SKM-1 treated with dmso at 0.1 percent for 144 hours (cell line): ENCODE results near the gene ABHD15.
"Not testable (repeated sequence)": the region's sequence is repeated elsewhere in the genome, so short reads cannot be mapped to it uniquely, and the experiment has no call there.

Source experiments
- DNase-seq: peaks from one replicate; lab custom pipeline; 2025; ENCODE audit not compliant: unreplicated experiment; lab: John Stamatoyannopoulos, UW

The ABHD15 gene

DNA sequence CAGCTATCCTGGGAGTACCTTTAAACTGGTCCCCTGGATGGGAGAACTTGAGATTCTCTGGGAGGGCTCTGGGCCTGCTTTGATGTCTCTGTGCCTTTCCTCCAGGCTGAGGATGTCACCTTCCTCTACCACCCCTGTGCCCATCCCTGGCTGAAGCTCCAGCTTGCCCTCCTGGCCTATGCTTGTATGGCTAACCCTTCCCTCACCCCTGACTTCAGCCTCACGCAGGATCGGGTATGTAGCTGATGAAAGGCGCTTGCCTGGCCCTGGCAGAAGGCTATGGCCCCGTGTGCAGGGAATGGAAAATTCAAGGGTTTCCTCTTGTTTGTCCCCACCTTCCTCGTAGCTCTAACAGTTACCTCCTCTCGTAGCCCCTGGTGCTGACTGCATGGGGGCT, 4.6 kb upstream of the ABHD15 start:
- DNase-seq, result no peak

DNA sequence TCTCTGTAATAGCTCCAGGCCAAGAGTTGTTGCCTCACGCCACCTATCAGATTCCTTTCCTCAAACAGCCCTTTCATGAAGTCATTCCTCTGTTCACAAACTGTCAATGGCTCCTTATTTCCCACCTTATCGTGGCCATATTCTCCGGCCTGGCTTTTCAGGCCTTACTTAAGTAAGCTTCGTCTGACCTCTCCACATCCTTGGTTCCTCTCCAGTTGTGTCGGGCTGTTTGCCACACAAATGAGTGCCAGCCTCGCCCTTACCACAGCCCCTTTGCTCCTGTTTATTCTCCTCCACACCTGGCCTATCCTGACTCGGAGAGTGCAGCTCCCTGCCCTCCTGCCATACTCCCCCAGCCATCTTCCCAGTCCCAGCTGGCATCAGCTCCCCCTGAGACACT, 3.7 kb upstream of the ABHD15 start:
- no peak for DNase-seq

DNA sequence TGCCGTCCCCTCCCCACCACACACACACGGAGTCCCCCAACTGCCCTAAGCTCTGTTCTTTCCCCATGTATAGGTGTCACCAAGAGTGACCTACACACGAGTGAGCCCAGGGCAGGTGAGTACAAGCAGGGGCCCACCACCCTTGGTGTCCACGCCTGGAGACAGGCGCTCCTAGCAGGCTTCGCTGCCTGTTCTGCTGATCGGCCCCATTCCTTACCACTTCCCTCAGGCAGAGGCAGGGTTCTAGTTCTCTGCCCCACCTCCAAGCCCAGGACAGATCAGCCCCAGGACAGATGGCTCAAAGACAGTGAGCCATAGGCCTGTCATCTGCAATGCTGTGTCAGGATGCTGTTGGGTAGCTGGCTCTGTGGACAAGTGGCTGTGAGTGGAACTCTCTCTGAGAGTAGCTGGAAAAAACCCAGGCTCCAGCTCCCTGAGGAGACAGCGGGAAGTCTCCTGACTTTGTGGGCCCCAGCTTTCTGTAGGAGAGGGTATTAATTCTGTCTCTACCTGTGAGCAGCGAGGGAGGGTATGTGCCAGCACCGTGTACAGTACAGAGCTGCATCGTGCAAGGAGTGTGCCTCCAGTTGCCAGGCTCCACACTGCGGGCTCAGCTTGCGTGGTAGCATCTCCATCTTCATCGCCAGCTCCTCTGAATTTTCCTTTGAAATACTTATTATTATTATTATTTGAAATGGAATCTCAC, 2.6 kb upstream of the ABHD15 start:
- no peak for DNase-seq

DNA sequence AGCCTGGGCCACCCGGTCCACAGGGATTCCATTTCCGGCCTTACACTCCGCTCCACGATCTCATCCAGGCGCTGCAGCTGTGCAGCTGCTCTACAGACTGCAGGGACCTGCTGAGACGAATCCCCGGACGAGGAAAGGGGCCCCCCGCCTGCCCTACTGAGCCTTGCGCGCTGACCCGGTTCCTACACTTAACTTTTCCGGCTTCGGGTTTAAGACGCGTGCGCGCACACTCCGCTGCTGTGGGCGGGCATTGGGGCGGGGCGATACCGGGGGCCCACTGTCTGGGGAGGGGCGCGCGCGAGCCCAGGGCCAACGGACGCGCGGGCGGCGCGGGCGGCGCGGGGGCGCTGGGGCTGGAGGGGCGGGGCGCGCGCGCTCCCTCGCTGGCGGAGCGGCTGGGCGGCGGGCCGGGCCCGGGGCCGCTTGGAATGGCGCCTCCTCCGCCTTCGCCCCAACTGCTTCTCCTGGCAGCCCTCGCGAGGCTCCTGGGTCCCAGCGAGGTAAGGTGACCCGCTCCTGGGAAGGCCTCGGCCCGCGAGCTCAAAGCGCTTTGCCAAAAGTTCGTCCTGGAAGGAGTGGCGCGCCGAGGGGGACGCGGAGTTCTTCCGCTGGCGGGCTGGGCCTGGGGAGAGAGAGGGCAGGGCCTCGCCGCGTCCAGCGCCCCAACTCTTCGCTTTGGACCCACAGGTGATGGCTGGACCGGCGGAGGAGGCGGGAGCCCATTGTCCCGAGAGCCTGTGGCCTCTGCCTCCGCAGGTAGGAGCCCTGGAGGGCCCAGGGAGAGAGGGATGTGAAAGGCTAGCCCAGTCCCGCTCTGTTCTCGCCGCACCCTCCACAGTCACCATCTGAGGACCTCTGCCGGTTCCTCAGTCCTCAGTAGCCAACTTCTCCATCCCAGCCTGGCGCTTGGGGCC, 1.8 kb upstream of the ABHD15 start, which contains the start of gene TP53I13:
TP53I13 (plus strand) TSS at position 371 of the 914 bp plus-strand sequence; CDS start at position 429, 58 bp downstream.
- DNase-seq, result peak; percentile 76

DNA sequence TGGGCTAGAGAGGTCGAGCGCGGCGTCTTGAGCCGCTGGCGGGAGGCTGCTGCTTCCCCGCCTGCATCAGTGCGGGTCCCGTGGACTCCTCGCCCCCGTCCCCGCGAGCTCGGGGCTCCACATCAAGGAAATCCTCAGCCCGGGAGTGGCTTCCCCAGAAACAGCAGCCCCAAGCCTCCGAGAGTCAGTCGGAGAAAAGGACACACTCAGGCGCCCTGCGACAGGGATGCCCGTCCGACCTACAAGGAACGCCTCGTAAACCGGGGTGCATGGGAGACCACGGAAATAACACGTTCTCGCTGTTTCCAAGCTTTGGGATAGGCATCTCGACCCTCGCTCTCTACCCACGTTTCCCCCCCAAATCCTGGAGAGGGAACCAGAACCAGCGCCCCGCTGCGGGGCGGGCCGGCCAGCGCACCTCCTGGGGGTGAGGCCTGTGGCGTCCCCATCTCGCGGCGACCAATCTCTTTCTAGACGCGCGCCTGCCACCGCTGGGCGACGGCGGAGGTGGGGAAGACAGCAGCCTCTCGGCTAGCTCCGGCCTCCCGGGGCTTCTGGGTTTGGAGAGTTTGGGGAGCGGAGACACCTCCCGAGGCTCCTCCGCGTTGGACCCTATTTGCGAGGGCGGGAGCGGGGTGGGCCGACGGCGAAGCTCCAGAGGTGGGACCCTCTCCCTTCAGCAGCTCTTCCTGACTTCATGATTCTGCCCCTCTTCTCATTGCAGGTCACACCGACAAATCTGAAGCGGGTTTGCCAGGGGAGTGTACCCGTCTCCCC, 905 bp upstream of the ABHD15 start:
- DNase-seq, result peak; percentile 41

DNA sequence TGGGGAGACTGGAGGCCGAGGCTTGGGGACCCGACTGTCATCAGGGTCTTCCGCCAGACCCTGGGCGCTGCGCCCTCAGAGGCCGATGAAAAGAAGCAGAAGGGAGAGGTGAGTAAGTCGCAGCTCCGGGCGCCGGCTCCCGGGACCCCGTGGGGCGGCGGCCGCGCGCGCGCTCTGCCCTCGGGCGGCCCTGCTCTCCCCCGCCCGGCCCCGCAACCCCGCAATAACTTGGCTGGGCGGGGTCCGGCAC, 392 bp upstream of the ABHD15 start:
- DNase-seq, result no peak

DNA sequence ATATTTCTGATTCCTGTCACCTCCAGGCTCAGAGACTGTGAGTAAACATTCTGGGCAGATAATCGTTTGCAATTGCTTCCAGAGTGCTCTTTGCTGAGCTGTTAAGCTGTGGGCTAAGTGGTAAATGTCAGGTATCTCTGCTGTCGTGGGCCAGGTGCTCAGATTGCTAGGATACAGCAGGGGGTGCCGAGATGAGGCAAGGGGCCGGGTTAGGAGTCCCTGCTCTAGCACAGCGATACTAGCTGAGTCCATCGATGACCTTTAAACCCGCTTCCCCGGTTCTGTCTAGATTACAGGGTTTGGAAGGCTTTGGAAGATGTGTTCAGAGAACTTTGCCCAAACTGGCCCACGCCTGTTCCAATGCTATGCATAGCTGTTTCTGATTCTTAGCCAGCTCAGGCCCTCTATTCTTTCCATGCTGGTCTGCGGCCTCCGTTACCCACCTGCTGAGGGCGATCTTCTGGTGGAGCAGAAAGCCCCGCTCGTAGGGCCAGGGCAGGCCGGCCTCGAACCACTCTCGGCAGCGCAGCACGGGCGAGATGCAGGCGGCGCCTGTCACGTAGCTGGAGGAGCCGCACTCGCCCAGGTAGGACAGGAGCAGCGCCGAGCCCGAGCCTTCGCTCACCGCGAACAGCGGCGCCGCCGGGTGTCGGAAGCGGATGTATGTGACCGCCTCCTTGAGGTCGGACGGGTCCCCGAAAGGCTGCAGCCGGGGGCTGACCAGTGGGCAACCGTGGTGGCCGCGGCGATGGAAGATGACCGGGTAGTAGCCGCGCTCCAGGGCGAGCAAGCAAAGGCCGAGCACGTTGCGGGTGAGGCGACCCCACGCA, 979 bp downstream of the ABHD15 start:
- DNase-seq, result peak; percentile 34

DNA sequence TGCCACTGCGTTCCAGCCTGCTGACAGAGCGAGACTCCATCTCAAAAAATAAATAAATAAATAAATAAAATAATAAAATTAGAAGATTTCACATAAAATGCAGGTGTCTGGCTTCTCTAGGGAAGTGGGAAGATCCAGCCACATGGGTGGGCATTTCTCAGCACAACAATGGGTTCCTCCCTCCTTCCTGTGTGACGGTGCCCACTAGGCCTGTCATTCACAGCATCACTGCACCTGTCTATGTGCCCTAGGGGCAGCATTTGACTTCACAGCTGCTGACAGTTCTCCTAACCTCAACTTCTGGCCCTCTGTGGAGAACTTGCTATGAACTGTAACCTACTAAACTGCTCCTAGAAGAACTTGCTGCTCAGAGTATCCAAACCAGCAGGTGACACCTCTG, 3.0 kb downstream of the ABHD15 start:
- no peak for DNase-seq

DNA sequence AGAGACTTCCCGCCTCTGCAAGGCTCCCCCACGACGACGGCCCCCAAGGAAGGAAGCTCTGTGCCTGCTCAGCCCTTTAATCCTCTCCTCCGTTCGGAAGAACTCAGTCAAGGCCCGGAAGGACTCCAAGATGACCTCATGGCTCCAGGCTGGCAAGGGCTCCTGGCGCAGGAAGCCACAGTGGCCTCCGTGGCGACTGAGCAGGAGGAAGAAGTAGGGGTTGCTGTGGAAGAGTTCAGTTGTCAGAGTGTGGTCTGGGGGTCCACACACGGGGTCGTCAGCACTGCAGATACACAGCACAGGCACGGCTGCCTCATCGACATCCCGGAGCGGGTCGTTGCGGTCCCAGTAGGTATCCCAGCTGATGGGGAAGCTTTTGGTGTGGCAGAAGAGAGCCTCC, 4.2 kb downstream of the ABHD15 start:
- DNase-seq, result no peak

DNA sequence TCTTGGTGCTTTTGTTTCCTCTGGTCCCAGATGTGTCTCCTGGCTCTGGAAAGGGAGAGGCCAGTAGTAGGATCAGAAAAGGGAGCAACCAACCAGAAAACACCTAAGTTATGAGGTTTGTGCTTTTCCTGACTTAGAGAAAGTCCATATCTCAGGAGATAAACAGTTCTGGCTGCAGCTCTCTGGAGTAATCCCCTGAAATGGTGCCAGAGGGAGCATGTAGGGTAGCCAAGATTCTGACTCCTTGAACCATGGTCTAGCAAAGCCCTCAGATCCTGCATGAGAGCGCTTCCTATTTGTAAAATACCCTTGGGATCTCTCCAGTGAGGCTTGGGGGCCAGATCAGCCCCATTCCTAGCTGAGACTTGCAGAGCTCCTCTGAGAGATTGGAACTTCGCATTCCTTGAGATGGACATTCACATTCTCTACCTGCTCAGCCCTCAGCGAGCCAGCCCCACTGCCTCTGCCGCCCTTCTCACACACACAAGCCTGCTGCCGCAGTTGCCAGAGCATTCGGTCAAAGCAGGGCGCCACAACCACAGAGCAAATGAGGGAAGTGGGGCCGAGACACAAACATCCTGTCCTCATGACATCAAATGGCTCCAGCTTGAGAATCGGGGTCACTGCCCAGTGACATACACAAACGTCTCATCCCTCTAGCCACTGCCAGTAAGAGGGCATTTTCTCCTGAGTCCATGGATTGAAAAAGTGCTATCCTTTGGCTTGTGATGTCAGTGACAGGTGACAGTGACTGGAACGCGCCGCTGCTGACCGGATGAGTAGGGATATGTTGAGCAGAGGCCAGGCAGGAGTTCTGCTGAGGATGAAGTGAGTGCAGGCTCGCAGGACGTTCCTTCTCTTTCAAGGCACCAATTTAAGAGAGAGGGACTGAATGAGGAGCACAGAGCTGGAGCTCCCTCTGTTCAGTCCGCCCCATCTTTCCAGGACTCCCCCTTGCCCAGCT, 5.0 kb downstream of the ABHD15 start:
- DNase-seq, result no peak

DNA sequence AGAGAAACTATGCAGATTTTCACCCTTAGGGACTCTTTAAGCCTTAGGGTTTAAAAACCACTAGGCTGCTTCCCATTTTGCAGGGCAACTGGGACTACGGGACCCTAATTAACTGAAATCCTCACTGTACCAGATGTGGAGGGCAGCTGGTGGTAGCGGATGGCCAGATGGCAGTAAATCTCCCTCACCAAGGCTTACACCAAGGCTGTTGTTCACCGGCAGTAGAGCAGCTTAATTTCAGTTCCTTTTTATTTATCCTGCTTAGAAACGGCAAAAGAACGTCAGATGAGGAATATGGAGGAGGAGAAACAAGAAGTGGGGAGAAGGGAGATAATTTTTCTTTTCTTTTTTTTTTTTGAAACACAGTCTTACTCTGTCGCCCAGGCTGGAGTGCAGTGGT, 6.5 kb downstream of the ABHD15 start:
- DNase-seq, result no peak

DNA sequence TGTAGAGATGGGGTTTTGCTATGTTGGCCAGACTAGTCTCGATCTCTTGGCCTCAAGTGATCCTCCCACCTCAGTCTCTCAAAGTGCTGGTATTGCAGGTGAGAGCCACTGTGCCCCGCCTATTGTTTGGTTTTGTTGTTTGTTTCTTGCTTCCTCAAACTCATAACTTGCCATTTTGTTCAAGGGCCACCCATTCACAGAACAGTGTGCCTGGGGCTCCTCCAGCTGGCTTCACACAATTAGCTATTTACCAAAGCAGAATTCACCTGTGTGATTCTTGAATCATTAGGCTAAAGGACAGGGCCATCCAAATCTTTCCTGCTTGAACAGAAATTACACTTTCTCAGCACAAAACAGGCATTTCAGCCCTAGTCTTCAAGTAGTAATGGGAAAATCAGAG, 7.2 kb downstream of the ABHD15 start:
- no peak for DNase-seq

DNA sequence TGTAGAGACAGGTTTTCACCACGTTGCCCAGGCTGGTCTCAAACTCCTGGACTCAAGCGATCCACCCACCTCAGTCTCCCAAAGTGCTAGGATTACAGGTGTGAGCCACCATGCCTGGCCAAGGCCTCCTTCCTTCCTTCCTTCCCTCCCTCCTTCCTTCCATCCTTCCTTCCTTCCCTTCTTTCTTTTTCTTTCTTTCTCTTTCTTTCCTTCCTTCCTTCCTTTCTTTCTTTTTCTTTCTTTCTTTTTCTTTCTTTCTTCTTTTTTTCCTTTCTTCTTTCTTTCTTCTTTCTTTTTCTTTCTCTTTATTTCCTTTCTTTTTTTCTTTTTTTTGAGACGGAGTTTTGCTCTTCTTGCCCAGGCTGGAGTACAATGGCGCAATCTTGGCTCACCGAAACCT, 8.7 kb downstream of the ABHD15 start:
- not testable (repeated sequence) for DNase-seq

DNA sequence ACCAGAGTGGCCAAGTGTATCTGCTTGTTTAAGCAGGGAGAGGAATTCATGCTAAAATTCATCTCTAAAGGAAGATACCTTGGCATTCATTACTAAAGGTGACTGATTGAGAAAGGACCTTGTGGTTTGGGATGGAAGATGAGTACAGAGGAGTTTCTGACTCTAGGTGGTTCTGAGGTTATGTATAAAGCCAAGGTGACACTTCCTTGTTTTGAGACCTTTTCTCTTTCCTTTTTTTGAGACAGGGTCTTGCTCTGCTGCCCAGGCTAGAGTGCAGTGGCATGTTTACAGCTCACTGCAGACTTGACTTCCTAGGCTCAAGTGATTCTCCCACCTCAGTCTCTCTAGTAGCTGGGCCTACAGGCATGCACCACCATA, 9.1 kb downstream of the ABHD15 start:
- no peak for DNase-seq

DNA sequence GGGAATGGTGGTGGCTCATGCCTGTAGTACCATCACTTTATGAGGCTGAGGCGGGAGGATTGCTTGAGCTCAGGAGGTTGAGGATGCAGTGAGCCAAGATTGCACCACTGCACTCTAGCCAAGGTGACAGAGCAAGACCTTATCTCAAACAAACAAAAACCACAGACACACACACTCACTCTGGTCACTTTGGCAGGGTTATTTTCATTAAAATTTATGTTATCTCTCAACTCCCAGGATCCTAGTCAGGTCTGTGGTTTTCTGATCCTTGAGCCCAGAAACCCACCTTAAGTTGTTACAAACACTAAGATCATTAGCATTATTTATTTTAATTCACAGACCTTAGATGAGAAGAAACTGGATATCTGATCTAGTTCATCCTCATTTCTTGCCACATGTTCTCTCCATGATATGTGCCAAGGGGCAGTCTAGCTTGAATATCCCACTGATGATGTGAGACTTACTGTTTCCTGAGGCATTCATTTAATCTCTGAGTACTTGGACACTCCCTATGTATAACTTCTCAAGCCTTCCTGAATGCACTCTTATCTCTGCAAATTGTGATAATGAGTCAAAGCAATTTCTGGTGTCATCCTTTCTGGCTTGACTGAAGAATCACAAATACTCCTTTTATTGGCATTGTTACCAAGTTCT, 9.6 kb downstream of the ABHD15 start:
- DNase-seq, result no peak

DNA sequence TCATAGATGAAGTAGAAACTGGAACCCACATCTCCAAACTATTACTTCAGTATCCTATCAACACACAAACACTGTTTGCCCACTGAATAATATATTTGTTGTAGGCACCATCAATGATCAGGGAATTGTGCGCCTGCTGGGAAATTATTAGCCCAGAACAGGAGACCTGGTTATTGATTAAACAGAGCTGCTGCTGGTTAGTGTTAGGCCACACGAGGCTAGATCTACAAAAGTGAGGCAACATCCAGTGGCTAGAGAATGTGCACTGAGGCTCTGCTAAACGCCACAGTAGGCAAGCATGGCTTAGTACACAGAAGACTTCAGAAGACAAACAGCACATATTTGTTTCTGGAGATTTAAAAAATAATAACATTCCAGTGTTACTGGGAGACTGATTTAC, 11.0 kb downstream of the ABHD15 start:
- DNase-seq, result no peak

DNA sequence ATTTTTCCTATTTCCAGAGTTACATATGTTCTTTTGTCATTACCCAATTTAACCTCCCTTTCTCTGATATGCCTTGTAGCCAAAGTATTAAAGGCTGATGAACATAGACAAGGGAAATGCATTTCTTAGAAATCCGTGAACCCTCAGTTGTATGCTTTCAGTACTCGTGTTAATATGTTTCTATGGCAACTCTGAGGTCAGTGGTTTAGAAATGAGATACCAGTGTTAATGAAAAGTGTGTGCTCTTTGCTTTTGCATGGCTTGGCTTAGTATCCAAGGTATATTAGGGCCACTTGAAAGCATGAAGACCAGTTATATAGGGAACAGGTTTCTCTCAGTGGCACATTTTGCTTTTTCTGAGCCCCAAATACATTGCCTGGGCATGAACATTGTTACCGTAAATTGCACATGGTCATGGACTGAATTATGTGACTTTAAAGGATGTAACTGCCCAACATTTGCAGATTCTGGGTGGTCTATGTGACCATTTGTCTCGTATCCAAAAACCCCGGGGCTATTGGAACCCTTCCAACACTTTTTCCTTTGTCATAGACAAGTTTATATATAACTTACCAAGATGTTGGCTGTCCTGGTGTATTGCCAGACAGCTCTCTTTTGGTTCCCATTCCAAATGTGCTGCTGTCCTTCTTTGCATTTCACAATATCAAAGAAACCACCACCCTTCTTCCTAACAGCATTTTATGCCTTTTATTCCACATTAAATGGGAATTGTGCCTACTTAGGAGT, 17.5 kb downstream of the ABHD15 start:
- no peak for DNase-seq

DNA sequence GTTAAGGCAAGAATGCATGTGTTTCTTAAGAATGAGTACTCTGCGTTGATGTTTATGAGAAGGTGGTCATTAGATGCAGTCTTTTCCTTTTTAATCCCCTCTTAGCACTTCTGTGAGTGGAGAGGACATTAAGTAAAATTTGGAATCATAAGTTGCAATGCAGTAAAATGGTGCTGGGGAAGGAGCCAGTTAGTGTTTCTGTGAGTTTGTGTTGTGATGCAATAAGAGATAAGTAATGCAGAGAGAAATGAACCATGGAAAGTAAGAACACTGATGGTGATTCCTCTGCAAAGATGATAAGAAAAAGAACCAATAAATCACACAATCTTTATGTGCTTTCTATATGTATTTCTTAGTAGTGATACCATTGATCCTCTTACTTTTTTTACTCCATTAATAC, 20.0 kb downstream of the ABHD15 start:
- no peak for DNase-seq

DNA sequence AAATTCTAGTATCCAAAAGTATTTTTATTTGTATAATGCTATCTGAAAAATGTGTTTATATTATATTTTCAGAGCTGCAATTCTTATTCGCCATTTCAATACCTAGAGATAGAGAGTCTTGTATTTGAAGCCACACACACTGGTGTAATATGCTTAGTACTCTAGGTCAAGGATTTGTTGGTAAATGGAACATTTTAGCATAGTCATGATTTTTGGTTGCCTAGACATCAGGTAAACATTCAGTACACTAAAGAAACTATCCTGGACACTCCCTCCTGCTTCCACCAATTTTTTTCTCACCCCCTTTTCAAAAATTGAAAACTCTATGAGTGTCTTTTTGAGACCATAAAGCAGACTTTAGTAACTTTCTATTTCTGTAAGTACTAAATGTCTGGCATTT, 20.8 kb downstream of the ABHD15 start:
- no peak for DNase-seq
